Endothelial cell of umbilical vein (primary cell): ENCODE results near the gene DYNC1H1. TPM values are rescaled to one million over a fixed set of nuclear protein-coding genes. Genes with fewer than 3 reads are reported as not detected.

Experiments
- BruUV-seq: library from RNA; stranded (reverse); fragments of 400-500 nt; replicated peaks from 2 replicates; lab custom pipeline; 2021; lab: Mats Ljungman, UMichigan
- CTCF ChIA-PET: fragments of 300-600, 350-600 bp; sonication (Branson Sonifier 250); formaldehyde crosslinking; loops from one replicate; lab custom pipeline; 2021; ENCODE audit warnings: antibody characterized with exemption, inconsistent platforms; lab: Charles Lee
- POLR2A ChIA-PET: fragments of 300-600, 350-600 bp; sonication (Branson Sonifier 250); formaldehyde crosslinking; loops from one replicate; lab custom pipeline; 2021; ENCODE audit warnings: antibody characterized with exemption, inconsistent platforms; lab: Charles Lee
- DNase-seq: peaks from one replicate; pipeline ENCODE4 v3.0.0-alpha.2; 2011; ENCODE audit warnings: low read depth, low spot score
- FAIRE-seq: peaks from 2 replicates; lab custom pipeline; 2011; peaks lifted over from hg19 to GRCh38; lab: Jason Lieb, UNC
- H2AFZ ChIP-seq: 2 replicates; pipeline ENCODE4 v1.6.0; 2012; ENCODE audit warnings: low read depth, low read length, control low read depth, inconsistent platforms
- H3K27ac ChIP-seq: 2 replicates; pipeline ENCODE4 v1.5.1; 2011; ENCODE audit warnings: low read depth, mild to moderate bottlenecking, control low read depth, low read length, moderate library complexity; ENCODE audit not compliant: insufficient read depth
- H3K27me3 ChIP-seq, 2 experiments: 2 replicates each; pipeline versions ENCODE4 v1.6.0 to v1.6.1; 2011; ENCODE audit warnings: low read length in 2 of 2, mixed read lengths in 1 of 2; ENCODE audit not compliant: control insufficient read depth in 2 of 2, insufficient read depth in 2 of 2
- H3K36me3 ChIP-seq, 2 experiments: 2 replicates in 1 of 2; 3 replicates in 1 of 2; pipeline ENCODE4 v1.5.1; 2011; ENCODE audit warnings: low read length in 2 of 2, mild to moderate bottlenecking in 1 of 2, moderate library complexity in 1 of 2; ENCODE audit not compliant: control insufficient read depth in 2 of 2, insufficient read depth in 2 of 2; ENCODE audit errors: extremely low read depth in 1 of 2
- H3K4me1 ChIP-seq: 3 replicates; pipeline ENCODE4 v1.5.1; 2011; ENCODE audit warnings: mild to moderate bottlenecking, low read length; ENCODE audit not compliant: control insufficient read depth, insufficient read depth; ENCODE audit errors: extremely low read depth
- H3K4me2 ChIP-seq: 2 replicates; pipeline ENCODE4 v1.6.1; 2011; ENCODE audit warnings: low read length, control low read depth, mixed read lengths; ENCODE audit not compliant: insufficient read depth
- H3K4me3 ChIP-seq, 3 experiments: fragments of 200-600 bp in 1 of 3; sonication (generic), shearing (Covaris generic) in 1 of 3; replicated peaks in 1 of 3; 2 replicates each; pipeline ENCODE4 v1.5.1; 2011 to 2016; ENCODE audit warnings: control low read depth in 3 of 3, low read length in 3 of 3, mild to moderate bottlenecking in 2 of 3, inconsistent platforms in 1 of 3, low read depth in 1 of 3, moderate library complexity in 1 of 3; ENCODE audit not compliant: insufficient read depth in 1 of 3
- H3K79me2 ChIP-seq: 2 replicates; pipeline ENCODE4 v1.6.0; 2012; ENCODE audit warnings: low read length, inconsistent platforms; ENCODE audit not compliant: control insufficient read depth, insufficient read depth
- H3K9ac ChIP-seq: replicated peaks from 2 replicates; pipeline ENCODE3; 2011; ENCODE audit warnings: low read length, control low read depth; ENCODE audit not compliant: insufficient read depth; ENCODE audit errors: extremely low read depth
- H3K9me1 ChIP-seq: replicated peaks from 3 replicates; pipeline ENCODE4 v1.6.0; 2011; ENCODE audit warnings: mild to moderate bottlenecking, low read length; ENCODE audit not compliant: control insufficient read depth, insufficient read depth; ENCODE audit errors: extremely low read depth
- H3K9me3 ChIP-seq: replicated peaks from 2 replicates; pipeline ENCODE4 v1.5.1; 2012; ENCODE audit warnings: low read length, inconsistent platforms; ENCODE audit not compliant: control insufficient read depth, insufficient read depth
- H4K20me1 ChIP-seq: replicated peaks from 2 replicates; pipeline ENCODE3; 2011; ENCODE audit warnings: mild to moderate bottlenecking, low read length; ENCODE audit not compliant: control insufficient read depth, insufficient read depth; ENCODE audit errors: extremely low read depth
- CTCF ChIP-seq, 2 donors: IDR thresholded peaks; 1 replicate in 1 of 2; 2 replicates in 1 of 2; pipeline ENCODE4 v1.5.1; 2011; ENCODE audit warnings: low read length in 2 of 2, mild to moderate bottlenecking in 2 of 2, moderate library complexity in 2 of 2, control low read depth in 1 of 2, inconsistent platforms in 1 of 2, low read depth in 1 of 2; ENCODE audit not compliant: insufficient read depth in 1 of 2; ENCODE audit errors: extremely low read depth in 1 of 2
- EZH2 ChIP-seq: IDR thresholded peaks from 2 replicates; pipeline ENCODE4 v1.6.1; 2012; ENCODE audit warnings: borderline replicate concordance, low read depth, mild to moderate bottlenecking, moderate library complexity, low read length, inconsistent platforms; ENCODE audit not compliant: severe bottlenecking
- FOS ChIP-seq: IDR thresholded peaks from 2 replicates; pipeline ENCODE4 v1.6.1; 2011; ENCODE audit warnings: mild to moderate bottlenecking, low read length, moderate library complexity, borderline replicate concordance; ENCODE audit not compliant: insufficient read depth
- GATA2 ChIP-seq: IDR thresholded peaks from 2 replicates; pipeline ENCODE4 v1.7.0; 2011; ENCODE audit warnings: low read depth, mild to moderate bottlenecking, moderate library complexity, mixed read lengths, low read length; ENCODE audit not compliant: insufficient read length, insufficient read depth
- JUN ChIP-seq: IDR thresholded peaks from 2 replicates; pipeline ENCODE4 v1.6.1; 2011; ENCODE audit warnings: borderline replicate concordance, low read depth; ENCODE audit not compliant: insufficient read length, insufficient read depth
- MAX ChIP-seq: IDR thresholded peaks from 2 replicates; pipeline ENCODE4 v1.6.1; 2011; ENCODE audit not compliant: insufficient read depth, insufficient read length
- MYC ChIP-seq: IDR thresholded peaks from one replicate; pipeline ENCODE4 v1.6.1; 2011; ENCODE audit warnings: mild to moderate bottlenecking, low read depth, low read length
- POLR2A ChIP-seq: IDR thresholded peaks from 2 replicates; pipeline ENCODE4 v1.6.1; 2012; ENCODE audit warnings: low read depth, mild to moderate bottlenecking, control low read depth, low read length
- POLR2AphosphoS5 ChIP-seq: IDR thresholded peaks from 2 replicates; pipeline ENCODE4 v1.6.1; 2012; ENCODE audit warnings: low read depth, mild to moderate bottlenecking, control low read depth, low read length, moderate library complexity; ENCODE audit not compliant: insufficient read depth
- dilution Hi-C: fragments of 300-500 bp; cut with MboI; formaldehyde crosslinking; loops from one replicate; pipeline ENCODE4 v1.15.0; 2019; ENCODE audit warnings: low sequenced_read_pairs; ENCODE audit not compliant: extremely low pct_ligation_motif_present
- intact Hi-C: fragments of 100-400 bp; cut with micrococcal nuclease; formaldehyde crosslinking; loops from one replicate; pipeline ENCODE4 v1.10.0; 2022
- polyA plus RNA-seq, 4 experiments: library from polyadenylated mRNA; depleted of rRNA in 3 of 4; stranded (reverse) in 3 of 4; unstranded in 1 of 4; fragments of >200 nt; gene quantifications; 2 replicates each; pipeline versions ENCODE4 v1.2.1 to v1.2.3, GENCODE V29; 2011 to 2012; ENCODE audit warnings: missing spikeins in 1 of 4
- total RNA-seq: library from RNA; stranded (reverse); gene quantifications from 2 replicates; pipeline ENCODE4 v1.2.3, GENCODE V29; 2021

Gene DYNC1H1
- total and polyA plus RNA-seq, 2 donors (not counting 3 experiments of a cell fraction or from before 2014, with no cell fraction given) = 254 to 648 TPM

- Histone ChIP-seq H3K4me1 (no peaks in the 10 kb centered on the region), H2AFZ (no peak overlapping the region), H3K27ac (no peak overlapping the region), H3K79me2 (no peaks in the 10 kb centered on the region), H3K36me3 (peaks cover 40 to 48% of the 10 kb centered on the region in 2 experiments), H3K9me3 (no peaks in the 10 kb centered on the region), H3K4me3 (no peak overlapping the region), H4K20me1 (no peaks in the 10 kb centered on the region), H3K27me3 (no peaks in the 10 kb centered on the region), H3K4me2 (no peak overlapping the region), H3K9ac (no peak overlapping the region), H3K9me1 (no peaks in the 10 kb centered on the region)
- FAIRE-seq (no peak), DNase-seq (no peak)
- dilution Hi-C loops = no loop called here
- intact Hi-C loops = no loop called here
- no TSS peak for BruUV-seq
- TF ChIP-seq JUN (no peak), EZH2 (no peak), GATA2 (no peak), CTCF (IDR thresholded peaks at IDR 0.05; ENCODE audit: extremely low read depth in 1 of 2, insufficient read depth in 1 of 2, low read depth in 1 of 2, low read length in 2 of 2) (no peak), POLR2A (no peak), MYC (no peak), POLR2AphosphoS5 (no peak), MAX (no peak), FOS (no peak)
- POLR2A ChIA-PET = no interaction called here
- CTCF ChIA-PET = no interaction called here
These were observed 62.6 kb downstream of the DYNC1H1 start for GRCh38 chr14:102026934-102027333.
